ENCODE measurements around the gene PRDM11. TPM values are rescaled to one million over a fixed set of nuclear protein-coding genes. Genes with fewer than 3 reads are reported as not detected.

Gene PRDM11
- total and polyA plus RNA-seq, 2 experiments from 2014 or later = 0.24 to 3.7 TPM

- Histone ChIP-seq H3K4me3 (no peak overlapping the region), H3K9me2 (ENCODE audit: insufficient read depth) (no peaks in the 10 kb centered on the region), H4K20me1 (ENCODE audit: insufficient read depth) (no peaks in the 10 kb centered on the region), H3F3A (ENCODE audit: insufficient read depth) (peaks cover 5% of the 10 kb centered on the region; the same call in 1 of the 2 replicates), H2AFZ (no peak overlapping the region), H3K4me2 (ENCODE audit: unreplicated experiment) (no peak overlapping the region), H3K36me3 (ENCODE audit: low read depth) (no peaks in the 10 kb centered on the region), H3K27me3 (replicated peaks; ENCODE audit: insufficient read depth) (no peaks in the 10 kb centered on the region), H3K27ac (no peak overlapping the region), H3K9ac (no peak overlapping the region), H3K9me3 (ENCODE audit: low read depth) (no peaks in the 10 kb centered on the region), H3K79me2 (ENCODE audit: insufficient read depth) (peaks cover 43% of the 10 kb centered on the region), H3K4me1 (ENCODE audit: insufficient read depth) (no peaks in the 10 kb centered on the region)
- WGBS, 2 experiments (ENCODE audit: low coverage in 1 of 2, low lambda C conversion rate in 2 of 2, missing lambda C conversion rate in 2 of 2) = 64 to 71% methylated on average over 4 of the region's 4 CpGs
- DNase-seq = no peak
- no peak for TF ChIP-seq EZH2phosphoT487 (IDR thresholded peaks at IDR 0.05; ENCODE audit: insufficient read depth, low read depth)
- TF ChIP-seq EZH2 (IDR thresholded peaks at IDR 0.05; ENCODE audit: insufficient read depth, poor library complexity, severe bottlenecking) = no peak
- in situ Hi-C loops (cut with MboI) = no loop called here
Observed at GRCh38 chr11:45150943-45151342, 4.5 kb downstream of the PRDM11 start.

- H3K9me3 ChIP-seq (ENCODE audit: low read depth) = no peaks in the 10 kb centered on the region
- no peaks in the 10 kb centered on the region for H3K27me3 ChIP-seq (replicated peaks; ENCODE audit: insufficient read depth)
- H3K9me2 ChIP-seq (ENCODE audit: insufficient read depth) = no peaks in the 10 kb centered on the region
- TF ChIP-seq EZH2phosphoT487 (IDR thresholded peaks at IDR 0.05; ENCODE audit: insufficient read depth, low read depth) (no peak), EZH2 (IDR thresholded peaks at IDR 0.05; ENCODE audit: insufficient read depth, poor library complexity, severe bottlenecking) (no peak)
- H3K27ac ChIP-seq = no peak overlapping the region
- H3K79me2 ChIP-seq (ENCODE audit: insufficient read depth) = peaks cover 43% of the 10 kb centered on the region
- DNase-seq = no peak
- H4K20me1 ChIP-seq (ENCODE audit: insufficient read depth) = no peaks in the 10 kb centered on the region
- H3K4me1 ChIP-seq (ENCODE audit: insufficient read depth) = no peaks in the 10 kb centered on the region
- H3K9ac ChIP-seq = no peak overlapping the region
- H2AFZ ChIP-seq = no peak overlapping the region
- no peak overlapping the region for H3K4me2 ChIP-seq (ENCODE audit: unreplicated experiment)
- WGBS, 2 experiments (ENCODE audit: low coverage in 1 of 2, low lambda C conversion rate in 2 of 2, missing lambda C conversion rate in 2 of 2) = 73 to 77% methylated on average over 6 of the region's 6 CpGs
- in situ Hi-C loops (cut with MboI) = no loop called here
- no peaks in the 10 kb centered on the region for H3K36me3 ChIP-seq (ENCODE audit: low read depth)
- no peak overlapping the region for H3K4me3 ChIP-seq
- H3F3A ChIP-seq (ENCODE audit: insufficient read depth) = no peaks in the 10 kb centered on the region
Observed at GRCh38 chr11:45151362-45151982, 5.0 kb downstream of the PRDM11 start.

DNA sequence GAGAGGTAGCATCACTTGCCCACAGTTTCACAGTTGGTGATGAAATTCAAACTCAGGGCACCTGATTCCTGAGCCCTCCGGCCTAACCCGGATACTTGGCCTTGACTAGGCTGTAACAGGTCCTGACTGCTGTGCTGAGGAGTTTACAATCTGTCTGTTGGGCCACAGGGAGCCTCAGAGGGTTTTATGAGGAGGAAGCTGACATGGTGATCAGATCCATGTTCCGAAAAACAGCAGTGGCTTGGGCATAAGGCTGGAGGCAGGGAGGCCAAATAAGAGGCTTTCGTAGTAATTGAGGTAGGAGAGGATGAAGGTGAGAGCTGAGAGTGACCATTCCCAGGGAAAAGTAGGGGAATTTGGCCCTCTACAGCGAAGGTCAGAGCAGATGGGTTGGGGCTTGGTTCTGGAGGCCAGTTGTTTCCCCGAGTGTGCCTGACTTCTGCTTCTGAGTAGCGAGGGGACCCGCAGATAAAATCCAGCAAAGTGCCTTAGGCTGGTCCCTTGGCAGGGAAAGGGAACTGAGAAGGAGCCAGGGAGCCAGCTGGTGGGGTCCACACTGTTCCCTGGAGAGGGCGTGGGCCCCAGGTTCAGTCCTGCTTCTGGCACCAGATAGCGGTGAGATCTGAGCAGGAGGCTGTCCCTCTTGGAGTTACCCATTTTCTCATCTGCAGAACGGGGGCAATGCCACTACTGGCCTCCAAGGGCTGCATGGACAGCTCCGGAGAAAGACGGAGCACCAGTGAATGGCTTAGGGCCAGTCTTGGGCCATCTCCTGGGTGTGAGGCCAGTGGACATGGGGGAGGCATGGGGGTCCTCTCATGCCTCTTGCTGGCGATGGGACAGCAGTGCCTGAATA lies 6.5 kb downstream of the PRDM11 start:
- no peaks in the 10 kb centered on the region for H3K4me1 ChIP-seq (ENCODE audit: insufficient read depth)
- no peaks in the 10 kb centered on the region for H3K27me3 ChIP-seq (replicated peaks; ENCODE audit: insufficient read depth)
- in situ Hi-C loops (cut with MboI) = no loop called here
- no peak for DNase-seq
- no peaks in the 10 kb centered on the region for H4K20me1 ChIP-seq (ENCODE audit: insufficient read depth)
- H3K4me2 ChIP-seq (ENCODE audit: unreplicated experiment) = no peak overlapping the region
- H3K9me2 ChIP-seq (ENCODE audit: insufficient read depth) = no peaks in the 10 kb centered on the region
- H3F3A ChIP-seq (ENCODE audit: insufficient read depth) = no peaks in the 10 kb centered on the region
- H3K27ac ChIP-seq = no peak overlapping the region
- H3K9me3 ChIP-seq (ENCODE audit: low read depth) = no peaks in the 10 kb centered on the region
- H3K4me3 ChIP-seq = no peak overlapping the region
- peaks cover 38% of the 10 kb centered on the region for H3K79me2 ChIP-seq (ENCODE audit: insufficient read depth)
- H3K36me3 ChIP-seq (ENCODE audit: low read depth) = no peaks in the 10 kb centered on the region
- WGBS, 2 experiments (ENCODE audit: low coverage in 1 of 2, low lambda C conversion rate in 2 of 2, missing lambda C conversion rate in 2 of 2) = 83% methylated on average over 14 of the region's 14 CpGs
- TF ChIP-seq EZH2phosphoT487 (IDR thresholded peaks at IDR 0.05; ENCODE audit: insufficient read depth, low read depth) = no peak
- no peak for TF ChIP-seq EZH2 (IDR thresholded peaks at IDR 0.05; ENCODE audit: insufficient read depth, poor library complexity, severe bottlenecking)
- H3K9ac ChIP-seq = no peak overlapping the region
- H2AFZ ChIP-seq = no peak overlapping the region

GRCh38 chr11:45154276-45154675 lies 7.8 kb downstream of the PRDM11 start:
- no peak overlapping the region for H2AFZ ChIP-seq
- H3F3A ChIP-seq (ENCODE audit: insufficient read depth) = no peaks in the 10 kb centered on the region
- no peaks in the 10 kb centered on the region for H3K36me3 ChIP-seq (ENCODE audit: low read depth)
- H3K9ac ChIP-seq = no peak overlapping the region
- TF ChIP-seq EZH2phosphoT487 (IDR thresholded peaks at IDR 0.05; ENCODE audit: insufficient read depth, low read depth) (no peak), EZH2 (IDR thresholded peaks at IDR 0.05; ENCODE audit: insufficient read depth, poor library complexity, severe bottlenecking) (no peak)
- no peaks in the 10 kb centered on the region for H4K20me1 ChIP-seq (ENCODE audit: insufficient read depth)
- H3K4me3 ChIP-seq = no peak overlapping the region
- no peaks in the 10 kb centered on the region for H3K27me3 ChIP-seq (replicated peaks; ENCODE audit: insufficient read depth)
- no peaks in the 10 kb centered on the region for H3K4me1 ChIP-seq (ENCODE audit: insufficient read depth)
- no peak overlapping the region for H3K4me2 ChIP-seq (ENCODE audit: unreplicated experiment)
- DNase-seq = no peak
- no peaks in the 10 kb centered on the region for H3K9me3 ChIP-seq (ENCODE audit: low read depth)
- H3K27ac ChIP-seq = no peak overlapping the region
- H3K9me2 ChIP-seq (ENCODE audit: insufficient read depth) = no peaks in the 10 kb centered on the region
- WGBS, 2 experiments (ENCODE audit: low coverage in 1 of 2, low lambda C conversion rate in 2 of 2, missing lambda C conversion rate in 2 of 2) = 97 to 98% methylated on average over 6 of the region's 6 CpGs
- peaks cover 25% of the 10 kb centered on the region for H3K79me2 ChIP-seq (ENCODE audit: insufficient read depth)
- in situ Hi-C loops (cut with MboI) = no loop called here
